IPS-20b (cell line): Measurements from ENCODE around the gene TUT7.

Source experiments
- H3K27ac ChIP-seq: one replicate; pipeline ENCODE4 v1.5.1; 2013; ENCODE audit warnings: low read length
- H3K27me3 ChIP-seq: 2 replicates; pipeline ENCODE4 v1.6.1; 2013; ENCODE audit warnings: mild to moderate bottlenecking, low read length, inconsistent platforms; ENCODE audit not compliant: insufficient read depth
- H3K36me3 ChIP-seq: 2 replicates; pipeline ENCODE4 v1.6.1; 2013; ENCODE audit warnings: low read depth, mild to moderate bottlenecking, inconsistent platforms, low read length, moderate library complexity; ENCODE audit not compliant: insufficient read depth
- H3K4me1 ChIP-seq: 2 replicates; pipeline ENCODE4 v1.6.1; 2013; ENCODE audit warnings: mild to moderate bottlenecking, control low read depth, inconsistent platforms, low read length, moderate library complexity; ENCODE audit not compliant: insufficient read depth
- H3K4me3 ChIP-seq: 2 replicates; pipeline ENCODE4 v1.5.1; 2013; ENCODE audit warnings: mild to moderate bottlenecking, low read length, inconsistent platforms
- H3K9ac ChIP-seq: 2 replicates; pipeline ENCODE4 v1.6.1; 2013; ENCODE audit warnings: low read depth, mild to moderate bottlenecking, inconsistent platforms, low read length, moderate library complexity
- H3K9me3 ChIP-seq: 2 replicates; pipeline ENCODE4 v1.6.1; 2013; ENCODE audit warnings: mild to moderate bottlenecking, low read depth, low read length, inconsistent platforms; ENCODE audit not compliant: insufficient read depth

Gene TUT7

GRCh38 chr9:86274821-86275643 is 79.2 kb downstream of the TUT7 start:
- Histone ChIP-seq H3K9me3 (no peaks in the 10 kb centered on the region), H3K4me1 (no peaks in the 10 kb centered on the region), H3K4me3 (no peak overlapping the region), H3K27ac (no peak overlapping the region), H3K36me3 (peaks cover 48% of the 10 kb centered on the region), H3K27me3 (no peaks in the 10 kb centered on the region), H3K9ac (no peak overlapping the region)

GRCh38 chr9:86272221-86272620 is 82.0 kb downstream of the TUT7 start:
- Histone ChIP-seq H3K27ac (no peak overlapping the region), H3K4me3 (no peak overlapping the region), H3K4me1 (no peaks in the 10 kb centered on the region), H3K27me3 (no peaks in the 10 kb centered on the region), H3K36me3 (peaks cover 30% of the 10 kb centered on the region), H3K9ac (no peak overlapping the region), H3K9me3 (no peaks in the 10 kb centered on the region)

- H3K4me1 ChIP-seq, result no peaks in the 10 kb centered on the region
Observed at GRCh38 chr9:86263876-86264275, 90.3 kb downstream of the TUT7 start.

GRCh38 chr9:86262492-86262891 is 91.7 kb downstream of the TUT7 start:
- H3K4me1 ChIP-seq, result no peaks in the 10 kb centered on the region
- no peaks in the 10 kb centered on the region for H3K9me3 ChIP-seq
- peaks cover 21% of the 10 kb centered on the region; the same call in 1 of the 2 replicates for H3K36me3 ChIP-seq
- H3K9ac ChIP-seq, result no peak overlapping the region
- no peak overlapping the region for H3K4me3 ChIP-seq
- no peak overlapping the region for H3K27ac ChIP-seq
- H3K27me3 ChIP-seq, result no peaks in the 10 kb centered on the region

More at GRCh38 chr9:86263876-86264275, 90.3 kb downstream of the TUT7 start:
- no peak overlapping the region for H3K27ac ChIP-seq
- no peaks in the 10 kb centered on the region for H3K27me3 ChIP-seq
- H3K9me3 ChIP-seq, result no peaks in the 10 kb centered on the region
- no peak overlapping the region for H3K9ac ChIP-seq
- peaks cover 21% of the 10 kb centered on the region; the same call in 1 of the 2 replicates for H3K36me3 ChIP-seq
- no peak overlapping the region for H3K4me3 ChIP-seq

GRCh38 chr9:86259557-86259956 is 94.7 kb downstream of the TUT7 start, which contains the start of gene C9orf153:
C9orf153 (minus strand) TSS chr9:86259657; CDS start chr9:86229603, 30,054 bp downstream.
- H3K9ac ChIP-seq, result no peak within 1 kb of the TSS
- H3K9me3 ChIP-seq, result no peaks in the 10 kb centered on the region
- H3K4me3 ChIP-seq, result no peak within 1 kb of the TSS

GRCh38 chr9:86257391-86257790 is 96.8 kb downstream of the TUT7 start:
- H3K27me3 ChIP-seq, result no peaks in the 10 kb centered on the region
- no peak overlapping the region for H3K4me3 ChIP-seq
- H3K27ac ChIP-seq, result no peak overlapping the region
- H3K9me3 ChIP-seq, result peaks cover 13% of the 10 kb centered on the region; the same call in 1 of the 2 replicates
- H3K9ac ChIP-seq, result no peak overlapping the region; the same call in 1 of the 2 replicates
- H3K4me1 ChIP-seq, result no peaks in the 10 kb centered on the region
- H3K36me3 ChIP-seq, result no peaks in the 10 kb centered on the region

More at GRCh38 chr9:86259557-86259956, 94.7 kb downstream of the TUT7 start, which contains the start of gene C9orf153:
- no peaks in the 10 kb centered on the region for H3K27me3 ChIP-seq
- H3K4me1 ChIP-seq, result no peaks in the 10 kb centered on the region
- H3K36me3 ChIP-seq, result peaks cover 12% of the 10 kb centered on the region; the same call in 1 of the 2 replicates
- no peak within 1 kb of the TSS for H3K27ac ChIP-seq

GRCh38 chr9:86256653-86257052 is 97.6 kb downstream of the TUT7 start:
- Histone ChIP-seq H3K9me3 (peaks cover 18% of the 10 kb centered on the region; the same call in 1 of the 2 replicates), H3K27me3 (no peaks in the 10 kb centered on the region)

GRCh38 chr9:86253577-86253976 is 100.6 kb downstream of the TUT7 start:
- Histone ChIP-seq H3K27ac (no peak overlapping the region), H3K4me3 (no peak overlapping the region), H3K9ac (no peak overlapping the region)

More at GRCh38 chr9:86256653-86257052, 97.6 kb downstream of the TUT7 start:
- Histone ChIP-seq H3K4me1 (no peaks in the 10 kb centered on the region), H3K4me3 (no peak overlapping the region), H3K36me3 (no peaks in the 10 kb centered on the region), H3K27ac (no peak overlapping the region), H3K9ac (no peak overlapping the region)

GRCh38 chr9:86252870-86253269 is 101.3 kb downstream of the TUT7 start:
- Histone ChIP-seq H3K27me3 (no peaks in the 10 kb centered on the region), H3K36me3 (no peaks in the 10 kb centered on the region), H3K4me3 (no peak overlapping the region), H3K27ac (no peak overlapping the region), H3K4me1 (no peaks in the 10 kb centered on the region), H3K9ac (no peak overlapping the region), H3K9me3 (peaks cover 19% of the 10 kb centered on the region; the same call in 1 of the 2 replicates)

More at GRCh38 chr9:86253577-86253976, 100.6 kb downstream of the TUT7 start:
- H3K27me3 ChIP-seq, result no peaks in the 10 kb centered on the region
- H3K9me3 ChIP-seq, result peaks cover 19% of the 10 kb centered on the region; the same call in 1 of the 2 replicates
- no peaks in the 10 kb centered on the region for H3K36me3 ChIP-seq
- H3K4me1 ChIP-seq, result no peaks in the 10 kb centered on the region

GRCh38 chr9:86250123-86250522 is 104.1 kb downstream of the TUT7 start:
- Histone ChIP-seq H3K27ac (no peak overlapping the region), H3K4me1 (peaks cover 8% of the 10 kb centered on the region; the same call in 1 of the 2 replicates), H3K9me3 (peaks cover 19% of the 10 kb centered on the region; the same call in 1 of the 2 replicates), H3K27me3 (no peaks in the 10 kb centered on the region), H3K4me3 (no peak overlapping the region), H3K36me3 (no peaks in the 10 kb centered on the region), H3K9ac (no peak overlapping the region)

GRCh38 chr9:86248746-86249145 is 105.5 kb downstream of the TUT7 start:
- H3K4me3 ChIP-seq, result no peak overlapping the region
- H3K9ac ChIP-seq, result no peak overlapping the region
- H3K9me3 ChIP-seq, result peaks cover 19% of the 10 kb centered on the region; the same call in 1 of the 2 replicates
- H3K36me3 ChIP-seq, result no peaks in the 10 kb centered on the region
- no peak overlapping the region for H3K27ac ChIP-seq
- peaks cover 8% of the 10 kb centered on the region; the same call in 1 of the 2 replicates for H3K4me1 ChIP-seq
- H3K27me3 ChIP-seq, result no peaks in the 10 kb centered on the region

- no peak overlapping the region for H3K4me3 ChIP-seq
- H3K36me3 ChIP-seq, result no peaks in the 10 kb centered on the region
- peaks cover 1% of the 10 kb centered on the region; the same call in 1 of the 2 replicates for H3K9me3 ChIP-seq
- no peak overlapping the region for H3K27ac ChIP-seq
- no peaks in the 10 kb centered on the region for H3K27me3 ChIP-seq
- peaks cover 8% of the 10 kb centered on the region; the same call in 1 of the 2 replicates for H3K4me1 ChIP-seq
- no peak overlapping the region for H3K9ac ChIP-seq
Observed at GRCh38 chr9:86246752-86247161, 107.5 kb downstream of the TUT7 start.
